GM12878 (cell line): Measurements from ENCODE around the gene B4GALT5. TPM values are rescaled to one million over a fixed set of nuclear protein-coding genes. Genes with fewer than 3 reads are reported as not detected.

ENCODE experiments used
- CREM ChIP-seq: IDR thresholded peaks from 2 replicates; pipeline ENCODE4 v1.6.1; 2014; ENCODE audit warnings: antibody characterized with exemption, low read depth
- CUX1 ChIP-seq: IDR thresholded peaks from 2 replicates; pipeline ENCODE4 v1.6.1; 2012; ENCODE audit warnings: improper control_type of control experiment, low read depth, low read length; ENCODE audit not compliant: insufficient replicate concordance
- DPF2 ChIP-seq: fragments of 450-650 bp; IDR thresholded peaks from 2 replicates; pipeline ENCODE4 v1.6.1; 2017; ENCODE audit warnings: mild to moderate bottlenecking
- EZH2 ChIP-seq: IDR thresholded peaks from 2 replicates; pipeline ENCODE4 v1.6.1; 2012; ENCODE audit warnings: low read depth, mild to moderate bottlenecking, control low read depth, inconsistent platforms, low read length, borderline replicate concordance; ENCODE audit not compliant: control insufficient read depth
- PAX8 ChIP-seq: fragments of 450-650 bp; IDR thresholded peaks from 2 replicates; pipeline ENCODE4 v1.6.1; 2017; ENCODE audit warnings: mild to moderate bottlenecking, moderate library complexity
- RELB ChIP-seq: fragments of 450-650 bp; IDR thresholded peaks from 2 replicates; pipeline ENCODE4 v1.6.1; 2017; ENCODE audit warnings: low read depth, mild to moderate bottlenecking, moderate library complexity
- SIN3A ChIP-seq: IDR thresholded peaks from 2 replicates; pipeline ENCODE4 v1.6.1; 2012; ENCODE audit warnings: low read depth, low read length, improper control_type of control experiment
- SMAD5 ChIP-seq: IDR thresholded peaks from 2 replicates; pipeline ENCODE4 v1.6.1; 2016; ENCODE audit warnings: antibody characterized with exemption, low read depth
- SMC3 ChIP-seq: IDR thresholded peaks from 2 replicates; pipeline ENCODE4 v1.6.1; 2011; ENCODE audit warnings: low read length, improper control_type of control experiment, borderline replicate concordance
- USF1 ChIP-seq: IDR thresholded peaks from 2 replicates; pipeline ENCODE4 v1.6.1; 2011; ENCODE audit warnings: borderline replicate concordance, low read depth, mild to moderate bottlenecking, moderate library complexity, mixed read lengths, low read length; ENCODE audit not compliant: insufficient read depth; ENCODE audit errors: extremely low read length
- ZBTB33 ChIP-seq: fragments of 450-650 bp; IDR thresholded peaks from 2 replicates; pipeline ENCODE4 v1.6.1; 2017; ENCODE audit warnings: mild to moderate bottlenecking
- ZSCAN29 ChIP-seq: fragments of 450-650 bp; IDR thresholded peaks from 2 replicates; pipeline ENCODE4 v1.6.1; 2017; ENCODE audit warnings: mild to moderate bottlenecking, moderate library complexity
- polyA plus RNA-seq, 11 experiments: library from polyadenylated mRNA; depleted of rRNA in 4 of 11; unstranded in 6 of 11; stranded (reverse) in 5 of 11; fragments of >200 nt; fragmentation: Nextera tagmentation in 4 of 11; fragmentation: Illumina TruSeq in 1 of 11; extraction: Ambion mirVana in 4 of 11; extraction: Trizol in 1 of 11; gene quantifications; 1 replicate in 1 of 11; 2 replicates in 10 of 11; pipeline versions ENCODE4 v1.2.1 to v1.2.3, GENCODE V29; 2011 to 2016; ENCODE audit warnings: inconsistent platforms in 2 of 11, missing spikeins in 2 of 11, low read depth in 1 of 11
- total RNA-seq, 4 experiments: library from RNA; depleted of rRNA in 3 of 4; stranded (reverse); fragments of >200 nt in 3 of 4; fragmentation: Illumina TruSeq in 1 of 4; extraction: Trizol in 1 of 4; gene quantifications; 2 replicates each; pipeline versions ENCODE4 v1.2.1 to v1.2.3, GENCODE V29; 2013 to 2021
- TF ChIP-seq, protein P1 (sequence below): fragments of 150-350 bp; IDR thresholded peaks from 2 replicates; pipeline ENCODE4 v1.6.1; 2014; ENCODE audit warnings: mild to moderate bottlenecking, low read depth, low read length
- TF ChIP-seq, protein P2 (sequence below): IDR thresholded peaks from 2 replicates; pipeline ENCODE4 v1.6.1; 2012; ENCODE audit warnings: mild to moderate bottlenecking, low read depth, low read length

B4GALT5 gene
- total and polyA plus RNA-seq, 10 of the 15 experiments (the other 5 are each of a cell fraction or from before 2014, with no cell fraction given), result 2.0 to 55.5 (median 20.2) TPM

GRCh38 chr20:49693435-49694171 lies 20.1 kb downstream of the B4GALT5 start (continued):
- TF ChIP-seq RELB (no peak), ZSCAN29 (no peak), DPF2 (peak; percentile 45), PAX8 (no peak), USF1 (no peak), ZBTB33 (no peak), CREM (no peak), SMAD5 (no peak), CUX1 (no peak), SIN3A (no peak), EZH2 (no peak), SMC3 (no peak)
- TF ChIP-seq, protein P1, sequence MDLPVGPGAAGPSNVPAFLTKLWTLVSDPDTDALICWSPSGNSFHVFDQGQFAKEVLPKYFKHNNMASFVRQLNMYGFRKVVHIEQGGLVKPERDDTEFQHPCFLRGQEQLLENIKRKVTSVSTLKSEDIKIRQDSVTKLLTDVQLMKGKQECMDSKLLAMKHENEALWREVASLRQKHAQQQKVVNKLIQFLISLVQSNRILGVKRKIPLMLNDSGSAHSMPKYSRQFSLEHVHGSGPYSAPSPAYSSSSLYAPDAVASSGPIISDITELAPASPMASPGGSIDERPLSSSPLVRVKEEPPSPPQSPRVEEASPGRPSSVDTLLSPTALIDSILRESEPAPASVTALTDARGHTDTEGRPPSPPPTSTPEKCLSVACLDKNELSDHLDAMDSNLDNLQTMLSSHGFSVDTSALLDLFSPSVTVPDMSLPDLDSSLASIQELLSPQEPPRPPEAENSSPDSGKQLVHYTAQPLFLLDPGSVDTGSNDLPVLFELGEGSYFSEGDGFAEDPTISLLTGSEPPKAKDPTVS, result no peak
- TF ChIP-seq, protein P2, sequence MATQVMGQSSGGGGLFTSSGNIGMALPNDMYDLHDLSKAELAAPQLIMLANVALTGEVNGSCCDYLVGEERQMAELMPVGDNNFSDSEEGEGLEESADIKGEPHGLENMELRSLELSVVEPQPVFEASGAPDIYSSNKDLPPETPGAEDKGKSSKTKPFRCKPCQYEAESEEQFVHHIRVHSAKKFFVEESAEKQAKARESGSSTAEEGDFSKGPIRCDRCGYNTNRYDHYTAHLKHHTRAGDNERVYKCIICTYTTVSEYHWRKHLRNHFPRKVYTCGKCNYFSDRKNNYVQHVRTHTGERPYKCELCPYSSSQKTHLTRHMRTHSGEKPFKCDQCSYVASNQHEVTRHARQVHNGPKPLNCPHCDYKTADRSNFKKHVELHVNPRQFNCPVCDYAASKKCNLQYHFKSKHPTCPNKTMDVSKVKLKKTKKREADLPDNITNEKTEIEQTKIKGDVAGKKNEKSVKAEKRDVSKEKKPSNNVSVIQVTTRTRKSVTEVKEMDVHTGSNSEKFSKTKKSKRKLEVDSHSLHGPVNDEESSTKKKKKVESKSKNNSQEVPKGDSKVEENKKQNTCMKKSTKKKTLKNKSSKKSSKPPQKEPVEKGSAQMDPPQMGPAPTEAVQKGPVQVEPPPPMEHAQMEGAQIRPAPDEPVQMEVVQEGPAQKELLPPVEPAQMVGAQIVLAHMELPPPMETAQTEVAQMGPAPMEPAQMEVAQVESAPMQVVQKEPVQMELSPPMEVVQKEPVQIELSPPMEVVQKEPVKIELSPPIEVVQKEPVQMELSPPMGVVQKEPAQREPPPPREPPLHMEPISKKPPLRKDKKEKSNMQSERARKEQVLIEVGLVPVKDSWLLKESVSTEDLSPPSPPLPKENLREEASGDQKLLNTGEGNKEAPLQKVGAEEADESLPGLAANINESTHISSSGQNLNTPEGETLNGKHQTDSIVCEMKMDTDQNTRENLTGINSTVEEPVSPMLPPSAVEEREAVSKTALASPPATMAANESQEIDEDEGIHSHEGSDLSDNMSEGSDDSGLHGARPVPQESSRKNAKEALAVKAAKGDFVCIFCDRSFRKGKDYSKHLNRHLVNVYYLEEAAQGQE, result no peak
